WERI-Rb-1 (cell line): ENCODE data around the gene TBC1D17.

Experiments used
- DNase-seq: peaks from one replicate; pipeline ENCODE4 v3.0.0-alpha.2; 2020
- H3K27ac ChIP-seq: fragments of 250-450 bp; sonication (Bioruptor Pico); 2 replicates; pipeline ENCODE4 v1.5.1; 2020; ENCODE audit warnings: mild to moderate bottlenecking, moderate library complexity
- H3K27me3 ChIP-seq: fragments of 250-450 bp; sonication (Bioruptor Pico); 2 replicates; pipeline ENCODE4 v1.5.1; 2021; ENCODE audit warnings: mild to moderate bottlenecking, low read depth, moderate library complexity; ENCODE audit not compliant: insufficient read depth, severe bottlenecking
- H3K36me3 ChIP-seq: fragments of 250-450 bp; sonication (Bioruptor Pico); 2 replicates; pipeline ENCODE4 v1.5.1; 2020; ENCODE audit warnings: mild to moderate bottlenecking, moderate library complexity
- H3K4me3 ChIP-seq: 2 replicates; pipeline ENCODE4 v1.5.1; 2011; ENCODE audit warnings: low read depth, mild to moderate bottlenecking, control low read depth, low read length
- H3K9me3 ChIP-seq: fragments of 250-450 bp; sonication (Bioruptor Pico); 2 replicates; pipeline ENCODE4 v1.5.1; 2021; ENCODE audit warnings: mild to moderate bottlenecking, moderate library complexity; ENCODE audit not compliant: severe bottlenecking
- CTCF ChIP-seq: IDR thresholded peaks from 2 replicates; pipeline ENCODE4 v1.5.1; 2011; ENCODE audit warnings: low read depth, mild to moderate bottlenecking, control low read depth, inconsistent platforms, low read length

The TBC1D17 gene

GRCh38 chr19:49857838-49858087 lies 19.7 kb upstream of the TBC1D17 start:
- H3K36me3 ChIP-seq: peaks cover 90% of the 10 kb centered on the region
- H3K9me3 ChIP-seq: no peaks in the 10 kb centered on the region
- H3K27ac ChIP-seq: no peak overlapping the region
- TF ChIP-seq CTCF: no peak
- H3K27me3 ChIP-seq: no peaks in the 10 kb centered on the region
- no peak overlapping the region for H3K4me3 ChIP-seq
- DNase-seq: no peak

GRCh38 chr19:49858088-49858985 lies 19.2 kb upstream of the TBC1D17 start:
- TF ChIP-seq CTCF: no peak
- DNase-seq: peak; percentile 41
- Histone ChIP-seq H3K27me3 (no peaks in the 10 kb centered on the region), H3K27ac (no peak overlapping the region), H3K9me3 (no peaks in the 10 kb centered on the region), H3K4me3 (no peak overlapping the region), H3K36me3 (peaks cover 94% of the 10 kb centered on the region)

- H3K27me3 ChIP-seq: no peaks in the 10 kb centered on the region
- H3K9me3 ChIP-seq: no peaks in the 10 kb centered on the region
- peaks cover 96% of the 10 kb centered on the region for H3K36me3 ChIP-seq
- H3K27ac ChIP-seq: no peak overlapping the region
- DNase-seq: peak; percentile 24
- TF ChIP-seq CTCF: no peak
- no peak overlapping the region for H3K4me3 ChIP-seq
These were observed 17.7 kb upstream of the TBC1D17 start for GRCh38 chr19:49859682-49860335.

- Histone ChIP-seq H3K9me3 (no peaks in the 10 kb centered on the region), H3K27ac (peak overlapping the region; percentile 33), H3K36me3 (peaks cover 91% of the 10 kb centered on the region), H3K4me3 (no peak overlapping the region), H3K27me3 (no peaks in the 10 kb centered on the region)
- TF ChIP-seq CTCF: no peak
- DNase-seq: no peak
These were observed 17.0 kb upstream of the TBC1D17 start for GRCh38 chr19:49860336-49861102.

GRCh38 chr19:49861107-49861506 lies 16.4 kb upstream of the TBC1D17 start:
- H3K9me3 ChIP-seq: no peaks in the 10 kb centered on the region
- no peak for TF ChIP-seq CTCF
- DNase-seq: peak; percentile 34
- H3K27ac ChIP-seq: peak overlapping the region; percentile 33; the same call in 1 of the 2 replicates
- H3K4me3 ChIP-seq: no peak overlapping the region
- peaks cover 88% of the 10 kb centered on the region for H3K36me3 ChIP-seq
- no peaks in the 10 kb centered on the region for H3K27me3 ChIP-seq
